KOPT-K1 (cell line): Measurements from ENCODE around the gene UBL4B.

Experiments used
- H3K27ac ChIP-seq: fragments of 200-600 bp; sonication (generic); 2 replicates; pipeline ENCODE4 v1.5.1; 2016; ENCODE audit warnings: antibody characterized with exemption, mild to moderate bottlenecking, low read depth, low read length; ENCODE audit not compliant: poor library complexity, severe bottlenecking
- H3K36me3 ChIP-seq: fragments of 200-600 bp; sonication (generic); 2 replicates; pipeline ENCODE4 v1.5.1; 2017; ENCODE audit warnings: antibody characterized with exemption, mild to moderate bottlenecking, low read length, moderate library complexity; ENCODE audit not compliant: insufficient read depth
- H3K9me3 ChIP-seq: fragments of 200-600 bp; sonication (generic); 2 replicates; pipeline ENCODE4 v1.5.1; 2017; ENCODE audit warnings: antibody characterized with exemption, low read length, mild to moderate bottlenecking; ENCODE audit not compliant: insufficient read depth, poor library complexity, severe bottlenecking

The UBL4B gene

DNA sequence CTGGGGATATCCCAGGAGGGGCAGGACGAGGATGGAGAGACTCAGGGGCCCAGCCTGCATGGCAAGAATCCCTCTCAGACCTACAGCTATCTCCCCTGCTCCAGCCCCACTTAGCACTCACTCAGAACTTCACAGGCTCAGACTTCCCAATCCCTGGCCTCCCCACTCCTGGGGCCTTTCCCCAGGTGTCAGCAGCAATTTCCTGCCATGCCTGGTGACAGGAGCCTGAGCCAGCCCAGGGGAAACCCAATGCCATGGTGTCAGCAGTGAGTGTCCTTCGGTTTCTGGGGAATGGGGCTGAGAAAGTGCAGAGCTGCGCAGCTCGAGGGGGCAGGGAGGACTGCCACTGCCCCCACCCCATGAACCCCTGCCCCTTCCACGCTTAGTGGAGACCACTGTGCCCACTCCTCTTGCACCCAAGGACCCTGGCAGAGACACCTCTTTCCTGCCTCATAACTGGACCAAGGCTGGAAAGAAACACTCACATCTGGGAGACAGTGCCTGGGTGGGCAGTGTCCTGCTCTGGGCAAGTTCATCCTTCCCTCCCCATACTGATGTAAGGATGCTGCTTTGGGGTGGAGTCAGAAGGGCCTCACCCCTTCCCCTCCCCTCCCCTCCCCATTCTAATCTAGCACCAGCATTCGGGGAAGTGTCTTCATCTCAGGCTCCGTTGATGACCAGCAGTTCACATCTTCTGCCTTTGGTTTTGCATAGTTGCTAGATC is 17.1 kb upstream of the UBL4B start:
- Histone ChIP-seq H3K27ac (no peak overlapping the region), H3K36me3 (no peaks in the 10 kb centered on the region), H3K9me3 (no peaks in the 10 kb centered on the region)

DNA sequence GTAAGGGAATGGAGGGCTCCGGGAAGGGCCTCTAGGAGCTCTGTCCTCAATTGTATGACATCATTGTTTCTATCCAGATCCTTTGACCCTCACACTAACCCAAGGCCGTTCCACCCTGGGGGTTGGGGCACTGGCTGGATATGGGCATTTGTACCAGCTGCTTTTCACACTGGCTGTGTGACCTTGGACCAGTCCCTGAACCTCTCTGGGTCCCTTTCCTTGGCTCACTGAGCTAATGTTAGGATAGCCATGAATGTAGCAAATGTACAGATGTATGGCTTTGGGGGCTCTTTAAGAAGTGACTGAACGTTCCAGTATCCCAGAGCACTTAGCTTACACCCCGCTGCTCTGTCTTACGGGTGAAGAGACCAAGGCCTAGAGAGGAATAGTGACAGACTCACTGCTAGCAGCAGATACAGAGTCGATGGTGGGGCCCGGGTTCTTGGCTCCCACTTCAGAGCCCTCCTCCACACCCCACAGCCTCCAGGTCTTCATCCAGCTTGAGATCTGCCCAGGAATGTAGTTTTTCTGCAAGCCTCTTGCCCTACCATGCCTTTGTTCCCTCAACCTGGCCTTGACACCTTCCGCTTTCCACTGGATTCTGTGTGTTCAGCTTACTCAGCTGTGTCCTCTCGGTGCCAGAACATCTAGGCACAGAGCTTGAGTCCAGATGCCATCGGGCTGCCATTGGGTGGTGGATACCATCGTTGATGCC is 14.6 kb upstream of the UBL4B start:
- Histone ChIP-seq H3K36me3 (no peaks in the 10 kb centered on the region), H3K9me3 (no peaks in the 10 kb centered on the region), H3K27ac (no peak overlapping the region)

DNA sequence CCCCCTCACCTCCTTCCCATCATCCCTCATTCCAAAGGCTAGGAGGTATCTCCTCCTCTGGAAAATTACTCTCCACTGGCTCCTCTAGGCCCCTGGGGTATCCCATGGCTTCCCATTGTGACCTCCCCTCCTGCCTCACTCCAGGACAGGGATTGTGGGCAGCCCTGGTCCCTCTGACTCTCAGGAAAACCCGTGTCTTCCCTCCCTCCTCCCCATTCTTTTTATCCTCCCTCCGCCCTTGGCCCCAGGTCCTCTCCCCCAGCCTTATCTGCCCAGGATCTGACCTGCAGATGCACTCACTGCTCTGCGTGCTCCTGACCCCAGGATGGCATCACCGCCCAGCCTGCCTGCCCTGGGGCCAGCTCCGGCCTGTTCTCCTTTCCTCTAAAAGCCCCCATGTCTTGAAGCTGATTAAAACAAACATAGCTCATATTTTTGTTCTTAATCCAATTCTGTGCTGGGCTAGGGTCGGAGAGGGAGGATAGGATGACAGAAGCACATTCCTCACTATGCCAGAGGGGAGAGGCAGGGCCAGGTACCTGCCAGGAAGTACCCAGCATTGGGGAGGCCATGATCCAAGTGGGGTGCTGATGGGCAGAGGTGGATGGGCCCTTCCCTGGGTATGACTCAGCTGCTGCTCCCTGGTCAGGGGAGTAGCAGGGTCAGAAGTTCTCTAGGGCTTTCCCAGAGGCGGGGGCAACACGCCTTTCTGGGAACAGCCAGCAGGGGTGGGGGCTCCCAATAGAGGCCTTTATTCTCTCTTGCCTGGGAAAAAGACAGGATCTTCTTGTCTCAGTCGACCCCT is 13.8 kb upstream of the UBL4B start:
- Histone ChIP-seq H3K36me3 (no peaks in the 10 kb centered on the region), H3K9me3 (no peaks in the 10 kb centered on the region), H3K27ac (no peak overlapping the region)

DNA sequence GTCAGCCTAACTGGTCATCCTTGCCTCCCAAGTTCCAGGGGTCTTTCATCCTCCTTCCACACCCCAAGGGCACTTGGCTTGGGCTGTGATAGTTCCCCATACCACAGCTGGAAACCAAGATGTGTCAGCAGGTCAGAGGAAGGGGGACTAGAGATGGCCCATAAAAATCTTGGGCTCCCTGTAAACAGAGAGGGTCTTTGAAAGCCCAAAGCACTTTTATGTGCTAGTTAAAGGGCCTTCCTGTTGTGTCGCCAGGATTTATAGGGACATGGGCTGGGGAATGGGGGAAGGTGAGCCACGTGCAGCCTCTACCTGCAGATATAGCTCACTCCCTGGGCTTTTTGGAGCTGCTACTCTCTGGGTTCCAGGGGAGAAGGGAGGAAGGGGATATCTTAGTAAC is 11.9 kb upstream of the UBL4B start:
- no peaks in the 10 kb centered on the region for H3K9me3 ChIP-seq
- H3K36me3 ChIP-seq = no peaks in the 10 kb centered on the region
- no peak overlapping the region for H3K27ac ChIP-seq

- Histone ChIP-seq H3K36me3 (no peaks in the 10 kb centered on the region), H3K9me3 (no peaks in the 10 kb centered on the region), H3K27ac (no peak overlapping the region)
Observed at GRCh38 chr1:110102081-110102480, 10.2 kb upstream of the UBL4B start.

GRCh38 chr1:110106013-110106941 is 6.0 kb upstream of the UBL4B start:
- H3K9me3 ChIP-seq = no peaks in the 10 kb centered on the region
- H3K27ac ChIP-seq = no peak overlapping the region
- no peaks in the 10 kb centered on the region for H3K36me3 ChIP-seq

DNA sequence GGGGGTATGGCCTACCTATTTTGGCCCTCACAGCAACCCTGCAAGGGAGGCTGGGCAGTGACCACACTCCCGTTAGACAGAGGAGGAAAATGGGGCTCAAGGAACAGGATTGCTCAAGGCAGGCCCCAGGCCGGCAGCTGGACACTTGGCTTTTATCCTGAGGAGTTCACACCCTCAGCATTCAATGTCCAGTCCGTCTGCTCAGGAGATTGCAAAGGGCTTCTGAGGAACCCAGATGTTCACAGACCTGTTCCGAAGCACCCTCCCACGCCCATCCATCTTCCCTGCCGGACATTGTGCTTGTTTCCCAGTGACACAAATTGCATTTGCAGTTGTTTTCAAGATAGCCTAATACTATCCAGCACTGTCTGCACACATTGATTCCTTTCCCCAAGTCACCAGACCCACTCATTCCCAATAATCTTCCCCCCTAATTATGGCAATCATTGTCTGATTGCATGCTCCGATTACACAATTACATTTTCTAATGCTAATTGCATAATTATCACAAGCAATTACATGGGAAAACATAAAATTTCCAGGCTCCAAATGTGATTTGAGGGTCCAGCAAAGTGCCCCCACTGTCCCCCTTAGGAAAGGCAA is 4.3 kb upstream of the UBL4B start:
- Histone ChIP-seq H3K9me3 (no peaks in the 10 kb centered on the region), H3K27ac (no peak overlapping the region), H3K36me3 (no peaks in the 10 kb centered on the region)

DNA sequence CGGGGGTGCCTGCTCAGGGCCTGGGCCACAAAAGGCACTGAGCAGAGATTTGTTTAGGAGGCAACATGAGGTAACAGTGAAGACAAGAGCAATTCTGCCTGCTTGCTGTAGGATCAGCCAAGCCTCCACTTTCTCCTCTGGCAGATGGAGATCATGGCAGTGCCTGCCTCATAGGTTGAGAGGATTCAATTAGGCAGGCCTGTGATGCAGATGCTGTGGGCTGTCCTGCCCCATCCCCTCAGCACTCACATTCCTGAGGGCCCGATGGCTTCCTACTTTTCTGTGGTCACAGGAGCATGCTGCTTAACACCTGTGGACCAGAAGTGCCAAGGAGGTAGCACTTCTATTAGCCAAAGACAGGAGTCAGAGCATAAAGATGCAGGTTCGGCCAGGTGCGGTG is 1.2 kb upstream of the UBL4B start:
- Histone ChIP-seq H3K9me3 (no peaks in the 10 kb centered on the region), H3K36me3 (no peaks in the 10 kb centered on the region)

GRCh38 chr1:110112656-110113055 is 413 bp downstream of the UBL4B start:
- Histone ChIP-seq H3K27ac (no peak overlapping the region), H3K36me3 (no peaks in the 10 kb centered on the region), H3K9me3 (no peaks in the 10 kb centered on the region)

More for the DNA sequence above, 1.2 kb upstream of the UBL4B start:
- H3K27ac ChIP-seq = no peak overlapping the region

DNA sequence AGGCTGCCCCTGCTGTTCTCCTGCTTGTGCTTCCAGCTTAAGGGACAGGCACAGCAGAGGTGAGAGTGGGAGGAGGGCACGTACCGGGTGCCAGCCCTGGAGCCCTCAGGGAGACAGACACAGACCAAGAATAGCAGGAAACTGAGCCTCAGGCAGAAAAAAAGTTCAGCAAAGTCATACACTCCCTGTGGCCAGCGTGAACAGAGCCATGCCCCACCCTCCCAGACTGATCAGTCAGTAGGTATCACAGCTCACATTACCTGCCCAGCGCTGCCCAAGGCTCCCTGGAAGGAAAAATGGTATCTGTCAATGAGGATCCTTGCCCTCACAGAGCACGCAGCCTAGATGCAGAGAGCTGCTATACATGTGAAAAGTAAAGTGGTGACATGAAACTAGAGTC is 1.3 kb downstream of the UBL4B start:
- Histone ChIP-seq H3K36me3 (no peaks in the 10 kb centered on the region), H3K27ac (no peak overlapping the region), H3K9me3 (no peaks in the 10 kb centered on the region)

DNA sequence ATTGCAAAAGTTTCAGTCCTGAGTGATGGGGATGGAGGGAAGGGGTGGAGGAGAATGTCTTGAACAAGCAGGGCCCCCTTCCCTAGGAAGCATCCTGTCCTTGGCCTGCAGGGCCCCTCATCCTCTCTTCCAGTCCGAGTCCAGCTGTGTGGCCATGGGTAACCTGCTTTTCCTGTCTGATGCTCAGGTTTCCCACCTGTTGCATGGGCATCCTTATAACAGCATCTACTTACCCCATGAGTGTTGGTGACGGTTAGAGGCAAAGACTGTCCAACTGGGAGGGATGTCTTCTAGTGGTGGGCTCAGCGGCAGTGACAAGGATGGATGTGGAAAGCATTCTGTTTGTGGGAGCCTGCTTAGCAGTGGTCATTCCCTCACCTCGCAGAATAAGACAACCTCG is 1.9 kb downstream of the UBL4B start:
- H3K36me3 ChIP-seq = no peaks in the 10 kb centered on the region
- no peaks in the 10 kb centered on the region for H3K9me3 ChIP-seq
- no peak overlapping the region for H3K27ac ChIP-seq

- no peaks in the 10 kb centered on the region for H3K36me3 ChIP-seq
- no peaks in the 10 kb centered on the region for H3K9me3 ChIP-seq
- no peak overlapping the region for H3K27ac ChIP-seq
Observed at GRCh38 chr1:110114784-110115183, 2.5 kb downstream of the UBL4B start.

GRCh38 chr1:110118636-110119396 is 6.6 kb downstream of the UBL4B start:
- Histone ChIP-seq H3K27ac (no peak overlapping the region), H3K9me3 (peaks cover 10% of the 10 kb centered on the region), H3K36me3 (no peaks in the 10 kb centered on the region)

GRCh38 chr1:110119843-110120242 is 7.6 kb downstream of the UBL4B start:
- Histone ChIP-seq H3K9me3 (peaks cover 15% of the 10 kb centered on the region), H3K36me3 (no peaks in the 10 kb centered on the region), H3K27ac (no peak overlapping the region)
